A673 (cell line): ENCODE data around the gene SP8. TPM values are rescaled to one million over a fixed set of nuclear protein-coding genes. Genes with fewer than 3 reads are reported as not detected.

ENCODE experiments used
- BruUV-seq: library from RNA; stranded (reverse); fragments of 400-500 nt; replicated peaks from 2 replicates; lab custom pipeline; 2021; lab: Mats Ljungman, UMichigan
- CTCF ChIA-PET: fragments of 300-600 bp; sonication (Branson Sonifier 250); formaldehyde crosslinking; loops from one replicate; lab custom pipeline; 2022; ENCODE audit warnings: antibody characterized with exemption; lab: Charles Lee
- POLR2A ChIA-PET: fragments of 300-600 bp; sonication (Branson Sonifier 250); formaldehyde crosslinking; loops from one replicate; lab custom pipeline; 2022; ENCODE audit warnings: antibody characterized with exemption; ENCODE audit not compliant: low non-redundant PET; lab: Charles Lee
- DNase-seq: peaks from one replicate; pipeline ENCODE4 v3.0.0-alpha.2; 2015; ENCODE audit warnings: low spot score
- H3K27ac ChIP-seq: fragments of 200-600 bp; sonication (generic); 2 replicates; pipeline ENCODE4 v1.5.1; 2016; ENCODE audit warnings: mixed run types, low read depth, mild to moderate bottlenecking, mixed read lengths, antibody characterized with exemption, low read length; ENCODE audit not compliant: poor library complexity, severe bottlenecking
- H3K27me3 ChIP-seq: fragments of 200-600 bp; sonication (generic); replicated peaks from 2 replicates; pipeline ENCODE4 v1.6.1; 2017; ENCODE audit warnings: mixed run types, low read depth, mild to moderate bottlenecking, mixed read lengths, antibody characterized with exemption, low read length; ENCODE audit not compliant: insufficient read depth, poor library complexity
- H3K36me3 ChIP-seq: fragments of 200-600 bp; sonication (generic); 2 replicates; pipeline ENCODE4 v1.6.1; 2016; ENCODE audit warnings: mixed run types, mild to moderate bottlenecking, mixed read lengths, antibody characterized with exemption, low read length; ENCODE audit not compliant: insufficient read depth, poor library complexity, severe bottlenecking
- H3K4me1 ChIP-seq: fragments of 200-600 bp; sonication (generic); 2 replicates; pipeline ENCODE4 v1.6.1; 2017; ENCODE audit warnings: mixed run types, mild to moderate bottlenecking, mixed read lengths, antibody characterized with exemption, low read length; ENCODE audit not compliant: insufficient read depth, poor library complexity, severe bottlenecking
- H3K4me3 ChIP-seq: fragments of 200-600 bp; sonication (generic); 2 replicates; pipeline ENCODE4 v1.5.1; 2016; ENCODE audit warnings: low read depth, mixed run types, mild to moderate bottlenecking, mixed read lengths, low read length; ENCODE audit not compliant: poor library complexity, severe bottlenecking
- H3K9me3 ChIP-seq: fragments of 200-600 bp; sonication (generic); 2 replicates; pipeline ENCODE4 v1.6.1; 2016; ENCODE audit warnings: mixed run types, low read depth, mild to moderate bottlenecking, mixed read lengths, antibody characterized with exemption, low read length; ENCODE audit not compliant: poor library complexity, severe bottlenecking
- CTCF ChIP-seq: fragments of 300-800, 200-600 bp; sonication (generic); conservative IDR thresholded peaks from 2 replicates; pipeline ENCODE4 v1.5.1; 2017; ENCODE audit warnings: low read depth, mild to moderate bottlenecking, antibody characterized with exemption, low read length, moderate library complexity, mixed read lengths
- EZH2 ChIP-seq: fragments of 200-600 bp; sonication (generic); IDR thresholded peaks from 2 replicates; pipeline ENCODE4 v1.6.1; 2017; ENCODE audit warnings: borderline replicate concordance, low read depth, mild to moderate bottlenecking, mixed read lengths, antibody characterized with exemption, low read length; ENCODE audit not compliant: poor library complexity, severe bottlenecking
- intact Hi-C: fragments of 100-400 bp; cut with micrococcal nuclease; formaldehyde crosslinking; loops from one replicate; pipeline ENCODE4 v1.10.0; 2022; ENCODE audit not compliant: unreplicated experiment
- total RNA-seq: library from RNA; stranded (reverse); gene quantifications from 2 replicates; pipeline ENCODE4 v1.2.3, GENCODE V29; 2021

The SP8 gene
- total RNA-seq, 1 experiment from 2014 or later = not detected

- Histone ChIP-seq H3K4me1 (no peaks in the 10 kb centered on the region), H3K4me3 (no peak overlapping the region), H3K9me3 (no peaks in the 10 kb centered on the region), H3K36me3 (no peaks in the 10 kb centered on the region), H3K27ac (no peak overlapping the region), H3K27me3 (peaks cover 23% of the 10 kb centered on the region)
- TF ChIP-seq CTCF (no peak), EZH2 (no peak)
- intact Hi-C loops = no loop called here
- CTCF ChIA-PET = interaction anchor here (0.6 kb wide), 1 partner anchor 1619 kb away, joined by 12 read pairs; no protein-coding TSS in a partner anchor
- no peak for DNase-seq
- no TSS peak for BruUV-seq
- POLR2A ChIA-PET = no interaction called here
Observed at GRCh38 chr7:20735346-20736065, 51.2 kb downstream of the SP8 start.

Other genes starting within 250 kb of the SP8 start
- not detected in 2 replicates for gene ABCB5, start 171.2 kb downstream of the SP8 start, total RNA-seq